Activated B cell treated with CpG ODN at 0.5 μM for 24 hours (primary cell): ENCODE measurements around the gene SELPLG. TPM values are rescaled to one million over a fixed set of nuclear protein-coding genes. Genes with fewer than 3 reads are reported as not detected.
"Not testable (repeated sequence)": the region's sequence is repeated elsewhere in the genome, so short reads cannot be mapped to it uniquely, and the experiment has no call there.

Experiments used
- ATAC-seq: fragments of 200-7000 bp; cut with Tn5 transposase; one replicate; pipeline ENCODE4 v1.10.0; 2021; ENCODE audit warnings: low read depth, mild to moderate bottlenecking, moderate library complexity
- CTCF ChIA-PET: fragments of 350-600 bp; sonication (Branson Sonifier 250); formaldehyde crosslinking; loops from one replicate; lab custom pipeline; 2021; ENCODE audit warnings: antibody characterized with exemption; lab: Charles Lee
- POLR2A ChIA-PET: fragments of 350-600 bp; sonication (Branson Sonifier 250); formaldehyde crosslinking; loops from one replicate; lab custom pipeline; 2021; ENCODE audit warnings: antibody characterized with exemption; lab: Charles Lee
- DNase-seq: peaks from one replicate; pipeline ENCODE4 v3.0.0; 2022
- H3K27ac Mint-ChIP-seq: one replicate; pipeline ENCODE4 v1.8.0; 2020; ENCODE audit warnings: mixed read lengths
- H3K27me3 Mint-ChIP-seq: one replicate; pipeline ENCODE4 v1.8.0; 2021; ENCODE audit warnings: mixed read lengths
- H3K36me3 Mint-ChIP-seq: one replicate; pipeline ENCODE4 v1.8.0; 2021; ENCODE audit warnings: low read depth, mixed read lengths
- H3K4me1 Mint-ChIP-seq: one replicate; pipeline ENCODE4 v1.8.0; 2021; ENCODE audit warnings: mixed read lengths
- H3K4me3 Mint-ChIP-seq: one replicate; pipeline ENCODE4 v1.8.0; 2020; ENCODE audit warnings: mild to moderate bottlenecking, mixed read lengths
- H3K9me3 Mint-ChIP-seq: one replicate; pipeline ENCODE4 v1.8.0; 2020; ENCODE audit warnings: mixed read lengths
- CTCF ChIP-seq: fragments of 200-600 bp; IDR thresholded peaks from one replicate; pipeline ENCODE4 v1.8.0; 2022; ENCODE audit warnings: antibody characterized with exemption, mild to moderate bottlenecking
- intact Hi-C: fragments of 100-400 bp; cut with micrococcal nuclease; formaldehyde crosslinking; loops from one replicate; pipeline ENCODE4 v1.15.1; 2024
- total RNA-seq: library from RNA; stranded (reverse); gene quantifications from 2 replicates; pipeline ENCODE4 v1.2.3, GENCODE V29; 2022

SELPLG gene
- total RNA-seq, 1 donor from 2014 or later = 1.8 TPM

- ATAC-seq (no peak), DNase-seq (no peak)
- no peak for TF ChIP-seq CTCF
- Mint-ChIP-seq H3K9me3 (no peaks in the 10 kb centered on the region), H3K4me1 (no peaks in the 10 kb centered on the region), H3K36me3 (no peaks in the 10 kb centered on the region), H3K27me3 (peaks cover 2% of the 10 kb centered on the region), H3K27ac (no peak overlapping the region), H3K4me3 (no peak overlapping the region)
- ChIA-PET CTCF (no interaction called here), POLR2A (no interaction called here)
- intact Hi-C loops = no loop called here
These were observed 41.4 kb downstream of the SELPLG start for GRCh38 chr12:108592033-108592909.

- Mint-ChIP-seq H3K27ac (no peak overlapping the region), H3K4me1 (no peaks in the 10 kb centered on the region), H3K36me3 (no peaks in the 10 kb centered on the region), H3K9me3 (no peaks in the 10 kb centered on the region), H3K4me3 (no peak overlapping the region), H3K27me3 (peaks cover 2% of the 10 kb centered on the region)
- ChIA-PET POLR2A (no interaction called here), CTCF (no interaction called here)
- DNase-seq (no peak), ATAC-seq (no peak)
- intact Hi-C loops = no loop called here
- TF ChIP-seq CTCF = no peak
These were observed 42.3 kb downstream of the SELPLG start for GRCh38 chr12:108591267-108591980.

- POLR2A ChIA-PET, H3K36me3 Mint-ChIP-seq, DNase-seq, H3K4me3 Mint-ChIP-seq, H3K4me1 Mint-ChIP-seq, H3K27ac Mint-ChIP-seq, CTCF ChIA-PET, intact Hi-C loops, H3K27me3 Mint-ChIP-seq, ATAC-seq, H3K9me3 Mint-ChIP-seq: not testable (repeated sequence)
These were observed 43.2 kb downstream of the SELPLG start for GRCh38 chr12:108590463-108590862.

GRCh38 chr12:108589840-108590229 is 43.9 kb downstream of the SELPLG start:
- TF ChIP-seq CTCF = no peak
- Mint-ChIP-seq H3K9me3 (no peaks in the 10 kb centered on the region), H3K4me1 (no peaks in the 10 kb centered on the region), H3K36me3 (no peaks in the 10 kb centered on the region), H3K27me3 (peaks cover 4% of the 10 kb centered on the region), H3K27ac (no peak overlapping the region), H3K4me3 (no peak overlapping the region)
- intact Hi-C loops = no loop called here
- CTCF ChIA-PET = no interaction called here
- POLR2A ChIA-PET = no interaction called here
- no peak for ATAC-seq
- DNase-seq = no peak

- DNase-seq (no peak), ATAC-seq (no peak)
- Mint-ChIP-seq H3K4me1 (no peaks in the 10 kb centered on the region), H3K4me3 (no peak overlapping the region), H3K27ac (no peak overlapping the region), H3K36me3 (no peaks in the 10 kb centered on the region), H3K9me3 (no peaks in the 10 kb centered on the region), H3K27me3 (peaks cover 4% of the 10 kb centered on the region)
- CTCF ChIA-PET = interaction anchor here (1.0 kb wide), 1 partner anchor 22 kb away, joined by 3 read pairs; no protein-coding TSS in a partner anchor
- intact Hi-C loops = no loop called here
- TF ChIP-seq CTCF = no peak
- POLR2A ChIA-PET = no interaction called here
These were observed 44.5 kb downstream of the SELPLG start for GRCh38 chr12:108589028-108589839.
